Gastroesophageal sphincter (tissue), 3 donors: ENCODE measurements around the gene DYNC2I2.

Experiments used
- POLR2AphosphoS5 ChIP-seq: sonication (generic); formaldehyde crosslinking; IDR thresholded peaks from one replicate; pipeline ENCODE4 v1.6.1; 2017; ENCODE audit warnings: antibody characterized with exemption
- TF ChIP-seq, protein P1 (sequence below), 4 experiments: fragments of 200-600 bp in 2 of 4; fragments of 450-650 bp in 2 of 4; sonication (generic) in 1 of 4; IDR thresholded peaks; one replicate each; pipeline ENCODE4 v1.5.1; 2017 to 2019; ENCODE audit warnings: antibody characterized with exemption in 4 of 4, mild to moderate bottlenecking in 2 of 4, moderate library complexity in 2 of 4

DNA sequence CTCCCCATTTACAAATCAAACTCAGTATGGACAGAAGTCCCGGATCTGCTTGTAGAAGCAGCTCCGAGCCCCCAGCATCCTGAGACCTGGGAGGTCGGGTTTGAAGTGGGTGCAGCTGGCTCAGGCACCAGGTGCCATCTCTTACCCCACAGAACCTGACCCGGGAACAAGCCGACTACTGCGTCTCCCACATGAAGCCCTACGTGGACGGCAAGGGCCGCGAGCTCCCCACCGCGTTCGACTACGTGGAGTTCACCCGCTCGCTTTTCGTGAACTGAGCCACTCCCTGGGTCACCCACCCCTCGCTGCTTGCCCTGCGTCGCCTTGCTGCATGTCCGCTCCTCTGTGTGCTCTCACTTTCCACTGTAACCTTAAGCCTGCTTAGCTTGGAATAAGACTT lies 23.6 kb downstream of the DYNC2I2 start:
- TF ChIP-seq, protein P1, sequence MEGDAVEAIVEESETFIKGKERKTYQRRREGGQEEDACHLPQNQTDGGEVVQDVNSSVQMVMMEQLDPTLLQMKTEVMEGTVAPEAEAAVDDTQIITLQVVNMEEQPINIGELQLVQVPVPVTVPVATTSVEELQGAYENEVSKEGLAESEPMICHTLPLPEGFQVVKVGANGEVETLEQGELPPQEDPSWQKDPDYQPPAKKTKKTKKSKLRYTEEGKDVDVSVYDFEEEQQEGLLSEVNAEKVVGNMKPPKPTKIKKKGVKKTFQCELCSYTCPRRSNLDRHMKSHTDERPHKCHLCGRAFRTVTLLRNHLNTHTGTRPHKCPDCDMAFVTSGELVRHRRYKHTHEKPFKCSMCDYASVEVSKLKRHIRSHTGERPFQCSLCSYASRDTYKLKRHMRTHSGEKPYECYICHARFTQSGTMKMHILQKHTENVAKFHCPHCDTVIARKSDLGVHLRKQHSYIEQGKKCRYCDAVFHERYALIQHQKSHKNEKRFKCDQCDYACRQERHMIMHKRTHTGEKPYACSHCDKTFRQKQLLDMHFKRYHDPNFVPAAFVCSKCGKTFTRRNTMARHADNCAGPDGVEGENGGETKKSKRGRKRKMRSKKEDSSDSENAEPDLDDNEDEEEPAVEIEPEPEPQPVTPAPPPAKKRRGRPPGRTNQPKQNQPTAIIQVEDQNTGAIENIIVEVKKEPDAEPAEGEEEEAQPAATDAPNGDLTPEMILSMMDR (IDR thresholded peaks at IDR 0.05) = no peak
- no peak for TF ChIP-seq POLR2AphosphoS5
